Activated T-cell treated with anti-CD3 and anti-CD28 coated beads, Interleukin-2, amount 50 U/mL, for 4 hours (primary cell): ENCODE data around the gene ADCYAP1R1. TPM values are rescaled to one million over a fixed set of nuclear protein-coding genes. Genes with fewer than 3 reads are reported as not detected.

Source experiments
- ATAC-seq, 2 donors: fragments of 200-7000 bp; cut with Tn5 transposase; one replicate each; pipeline ENCODE4 v1.10.0; 2021
- DNase-seq: peaks from one replicate; pipeline ENCODE4 v3.0.0-alpha.2; 2020
- H3K27me3 Mint-ChIP-seq: one replicate; pipeline ENCODE4 v1.8.0; 2021; ENCODE audit warnings: low read depth, mixed read lengths
- H3K36me3 Mint-ChIP-seq: one replicate; pipeline ENCODE4 v1.8.0; 2022; ENCODE audit warnings: mixed read lengths; ENCODE audit not compliant: insufficient read depth
- H3K4me1 Mint-ChIP-seq: one replicate; pipeline ENCODE4 v1.8.0; 2021; ENCODE audit warnings: low read depth, mixed read lengths
- H3K4me3 Mint-ChIP-seq: one replicate; pipeline ENCODE4 v1.8.0; 2021; ENCODE audit warnings: mild to moderate bottlenecking, moderate library complexity, mixed read lengths
- H3K9me3 Mint-ChIP-seq: one replicate; pipeline ENCODE4 v1.8.0; 2021; ENCODE audit warnings: mixed read lengths
- total RNA-seq, 3 donors: library from RNA; stranded (reverse); gene quantifications; one replicate each; pipeline ENCODE4 v1.2.1, GENCODE V29; 2021

Gene ADCYAP1R1
- total RNA-seq, 3 donors from 2014 or later, result not detected

DNA sequence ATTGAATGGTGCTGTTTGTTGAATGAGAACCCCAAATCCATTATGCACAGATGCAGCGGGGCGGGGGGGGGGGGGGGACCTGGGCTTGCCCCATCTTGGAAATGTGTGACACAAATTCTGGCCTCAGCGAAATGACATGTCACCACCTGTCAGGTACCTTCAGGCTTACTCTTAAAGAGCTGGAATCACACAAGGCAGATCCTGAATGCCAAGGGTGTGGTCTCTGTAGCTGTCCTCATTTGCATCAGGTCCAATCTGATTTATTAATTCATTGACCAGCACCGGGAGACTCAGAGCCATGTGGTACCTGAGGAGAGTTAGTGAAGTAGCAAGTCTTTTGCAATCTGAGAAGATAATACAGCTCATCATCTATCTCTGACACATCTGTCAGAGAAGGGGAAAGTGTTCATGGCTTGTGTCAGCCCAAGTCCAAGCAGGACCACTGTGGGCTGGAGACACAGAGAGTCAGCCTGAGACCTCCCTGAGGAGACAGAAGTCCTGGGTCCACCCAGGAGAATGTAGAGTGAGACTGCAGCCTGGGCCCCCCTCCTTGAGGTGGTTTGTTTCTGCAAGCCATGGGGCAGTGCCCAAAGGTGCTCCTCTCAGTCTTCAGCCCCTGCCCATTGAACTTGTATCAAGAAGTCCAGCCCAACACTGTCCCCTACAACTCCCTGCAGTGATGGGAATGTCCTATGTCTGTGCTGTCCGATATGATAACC is 46.7 kb downstream of the ADCYAP1R1 start:
- Mint-ChIP-seq H3K4me1 (no peaks in the 10 kb centered on the region), H3K36me3 (no peaks in the 10 kb centered on the region), H3K9me3 (no peaks in the 10 kb centered on the region), H3K27me3 (peaks cover 19% of the 10 kb centered on the region), H3K4me3 (no peak overlapping the region)
- ATAC-seq (no peak), DNase-seq (no peak)

DNA sequence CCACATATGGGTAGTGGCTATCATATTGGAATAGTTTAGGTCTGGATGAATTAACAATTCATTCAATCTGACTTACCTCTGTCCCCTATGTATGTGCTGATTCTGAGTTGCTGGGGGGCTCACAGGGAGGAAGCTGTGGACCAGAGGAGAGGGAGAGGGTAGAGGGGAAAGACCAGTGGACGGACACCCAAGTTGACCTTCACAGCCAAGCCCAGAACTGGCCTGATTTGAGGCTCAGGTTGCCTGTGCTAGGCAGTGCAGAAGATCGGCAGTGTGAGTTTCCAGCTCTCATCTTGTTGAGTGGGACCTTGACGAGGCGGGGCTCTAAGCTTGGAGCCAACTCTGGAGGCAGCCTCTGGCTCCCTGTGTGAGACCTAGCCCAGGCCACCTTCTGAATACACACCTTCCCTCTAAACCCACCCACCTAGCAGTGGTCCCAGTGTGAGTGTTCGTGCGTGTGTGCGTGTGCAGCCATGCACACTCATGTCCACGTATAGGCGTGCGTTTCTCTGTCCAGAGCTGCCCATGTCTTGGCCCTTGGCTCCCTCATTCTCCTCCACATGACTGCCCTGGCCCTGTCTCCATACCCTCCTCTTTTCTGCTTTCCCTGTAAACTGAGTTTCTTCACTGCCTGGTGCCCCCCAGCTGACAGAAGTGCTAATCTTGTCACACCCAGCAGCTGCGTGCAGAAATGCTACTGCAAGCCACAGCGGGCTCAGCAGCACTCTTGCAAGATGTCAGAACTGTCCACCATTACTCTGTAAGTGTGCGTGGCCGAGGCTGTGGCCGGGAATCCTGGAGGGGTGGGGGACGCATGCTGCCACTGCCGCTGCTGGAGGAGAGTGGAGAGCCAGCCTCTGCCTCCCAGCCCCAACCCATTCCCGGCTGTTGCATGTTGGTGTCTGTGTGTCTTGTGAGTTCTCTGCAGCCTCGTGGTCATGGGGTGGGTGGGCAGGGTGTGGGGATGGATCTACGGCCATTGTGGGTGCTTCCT is 47.6 kb downstream of the ADCYAP1R1 start:
- ATAC-seq (no peak), DNase-seq (no peak)
- Mint-ChIP-seq H3K9me3 (no peaks in the 10 kb centered on the region), H3K4me3 (no peak overlapping the region), H3K27me3 (peaks cover 18% of the 10 kb centered on the region), H3K4me1 (no peaks in the 10 kb centered on the region), H3K36me3 (no peaks in the 10 kb centered on the region)

GRCh38 chr7:31100445-31100844 is 48.3 kb downstream of the ADCYAP1R1 start:
- H3K27me3 Mint-ChIP-seq, result peaks cover 18% of the 10 kb centered on the region
- no peaks in the 10 kb centered on the region for H3K4me1 Mint-ChIP-seq
- ATAC-seq (no peak), DNase-seq (no peak)
- no peak overlapping the region for H3K4me3 Mint-ChIP-seq
- no peaks in the 10 kb centered on the region for H3K36me3 Mint-ChIP-seq
- H3K9me3 Mint-ChIP-seq, result no peaks in the 10 kb centered on the region

GRCh38 chr7:31100871-31101270 is 48.8 kb downstream of the ADCYAP1R1 start:
- H3K9me3 Mint-ChIP-seq, result no peaks in the 10 kb centered on the region

DNA sequence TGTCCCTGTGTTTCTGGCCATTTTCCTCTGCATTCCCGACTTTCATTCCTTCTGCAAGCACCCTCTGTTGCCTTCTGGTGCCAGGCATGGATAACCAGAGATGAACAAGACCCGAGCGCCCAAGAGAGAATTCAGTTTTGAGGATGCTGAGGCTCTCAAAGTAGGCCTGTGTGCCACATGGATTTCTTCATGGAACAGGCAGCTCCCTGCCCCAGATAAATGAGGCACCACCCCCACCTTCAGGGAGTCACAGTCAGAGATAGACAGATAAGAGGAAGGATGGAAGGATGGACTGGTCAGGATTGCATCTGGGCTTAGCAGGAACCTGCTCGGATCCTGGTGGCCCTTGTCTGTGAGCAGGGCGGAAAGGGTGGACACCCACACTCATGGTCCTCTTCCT is 49.4 kb downstream of the ADCYAP1R1 start:
- Mint-ChIP-seq H3K4me1 (no peaks in the 10 kb centered on the region), H3K4me3 (no peak overlapping the region), H3K36me3 (no peaks in the 10 kb centered on the region), H3K27me3 (peaks cover 15% of the 10 kb centered on the region), H3K9me3 (no peaks in the 10 kb centered on the region)
- no peak for ATAC-seq
- DNase-seq, result no peak

More at GRCh38 chr7:31100871-31101270, 48.8 kb downstream of the ADCYAP1R1 start:
- no peak for ATAC-seq
- no peak overlapping the region for H3K4me3 Mint-ChIP-seq
- no peaks in the 10 kb centered on the region for H3K4me1 Mint-ChIP-seq
- H3K36me3 Mint-ChIP-seq, result no peaks in the 10 kb centered on the region
- DNase-seq, result no peak
- peaks cover 18% of the 10 kb centered on the region for H3K27me3 Mint-ChIP-seq

- Mint-ChIP-seq H3K27me3 (peaks cover 13% of the 10 kb centered on the region), H3K9me3 (no peaks in the 10 kb centered on the region), H3K4me3 (no peak overlapping the region), H3K4me1 (no peaks in the 10 kb centered on the region), H3K36me3 (no peaks in the 10 kb centered on the region)
- ATAC-seq (no peak), DNase-seq (no peak)
These were observed 50.3 kb downstream of the ADCYAP1R1 start for GRCh38 chr7:31102151-31102972.

- no peaks in the 10 kb centered on the region for H3K4me1 Mint-ChIP-seq
- H3K9me3 Mint-ChIP-seq, result no peaks in the 10 kb centered on the region
- no peaks in the 10 kb centered on the region for H3K36me3 Mint-ChIP-seq
- H3K4me3 Mint-ChIP-seq, result no peak overlapping the region
- H3K27me3 Mint-ChIP-seq, result peaks cover 11% of the 10 kb centered on the region
- DNase-seq (no peak), ATAC-seq (no peak)
These were observed 51.1 kb downstream of the ADCYAP1R1 start for GRCh38 chr7:31102973-31103850.

GRCh38 chr7:31104361-31105255 is 52.5 kb downstream of the ADCYAP1R1 start:
- Mint-ChIP-seq H3K36me3 (no peaks in the 10 kb centered on the region), H3K27me3 (peaks cover 11% of the 10 kb centered on the region), H3K4me1 (no peaks in the 10 kb centered on the region), H3K9me3 (no peaks in the 10 kb centered on the region), H3K4me3 (no peak overlapping the region)
- no peak for DNase-seq
- ATAC-seq, result no peak

- no peak overlapping the region for H3K4me3 Mint-ChIP-seq
- peaks cover 11% of the 10 kb centered on the region for H3K27me3 Mint-ChIP-seq
- no peaks in the 10 kb centered on the region for H3K4me1 Mint-ChIP-seq
- ATAC-seq (peak in 1 of 2 donors; percentile 18), DNase-seq (no peak)
- no peaks in the 10 kb centered on the region for H3K36me3 Mint-ChIP-seq
- no peaks in the 10 kb centered on the region for H3K9me3 Mint-ChIP-seq
These were observed 53.3 kb downstream of the ADCYAP1R1 start for GRCh38 chr7:31105256-31105950.

- H3K27me3 Mint-ChIP-seq, result peaks cover 11% of the 10 kb centered on the region
- no peaks in the 10 kb centered on the region for H3K36me3 Mint-ChIP-seq
- no peaks in the 10 kb centered on the region for H3K9me3 Mint-ChIP-seq
- no peaks in the 10 kb centered on the region for H3K4me1 Mint-ChIP-seq
- no peak overlapping the region for H3K4me3 Mint-ChIP-seq
- no peak for DNase-seq
- ATAC-seq, result no peak
These were observed 54.4 kb downstream of the ADCYAP1R1 start for GRCh38 chr7:31106303-31107105.

GRCh38 chr7:31107106-31108090 is 55.3 kb downstream of the ADCYAP1R1 start:
- H3K4me1 Mint-ChIP-seq, result no peaks in the 10 kb centered on the region
- ATAC-seq (no peak), DNase-seq (no peak)
- no peaks in the 10 kb centered on the region for H3K9me3 Mint-ChIP-seq
- H3K36me3 Mint-ChIP-seq, result no peaks in the 10 kb centered on the region
- no peak overlapping the region for H3K4me3 Mint-ChIP-seq
- peaks cover 7% of the 10 kb centered on the region for H3K27me3 Mint-ChIP-seq
